Fibroblast of mammary gland (primary cell): ENCODE results near the gene SLC25A39.
"Not testable (repeated sequence)": the region's sequence is repeated elsewhere in the genome, so short reads cannot be mapped to it uniquely, and the experiment has no call there.

ENCODE experiments used
- DNase-seq: peaks from one replicate; pipeline ENCODE4 v3.0.0-alpha.2; 2010; ENCODE audit warnings: low read depth
- H3K4me3 ChIP-seq: 2 replicates; pipeline ENCODE4 v1.5.1; 2011; ENCODE audit warnings: low read depth, mild to moderate bottlenecking, low read length, moderate library complexity; ENCODE audit not compliant: control insufficient read depth
- CTCF ChIP-seq: conservative IDR thresholded peaks from 2 replicates; pipeline ENCODE4 v1.5.1; 2011; ENCODE audit warnings: low read depth, low read length, inconsistent platforms; ENCODE audit not compliant: control insufficient read depth, insufficient read depth

SLC25A39 gene

GRCh38 chr17:44324571-44325275, at the start of gene SLC25A39:
Gene SLC25A39, minus strand, starts transcription at chr17:44324823. Its CDS starts 1,261 bp downstream, at chr17:44323562.
- TF ChIP-seq CTCF = no peak
- peak; percentile 90 for DNase-seq
- peak within 1 kb of the TSS; percentile 68 for H3K4me3 ChIP-seq

GRCh38 chr17:44372036-44372435, 47.4 kb upstream of the SLC25A39 start:
- no peak for TF ChIP-seq CTCF
- no peak overlapping the region for H3K4me3 ChIP-seq
- DNase-seq = no peak

- DNase-seq, H3K4me3 ChIP-seq: not testable (repeated sequence)
Observed at GRCh38 chr17:44369414-44370023, 44.9 kb upstream of the SLC25A39 start.

GRCh38 chr17:44368391-44369243, 44.0 kb upstream of the SLC25A39 start:
- not testable (repeated sequence) for DNase-seq, H3K4me3 ChIP-seq

GRCh38 chr17:44367231-44367979, 42.8 kb upstream of the SLC25A39 start:
- no peak for DNase-seq
- no peak for TF ChIP-seq CTCF
- no peak overlapping the region for H3K4me3 ChIP-seq

GRCh38 chr17:44365051-44365450, 40.4 kb upstream of the SLC25A39 start:
- H3K4me3 ChIP-seq, DNase-seq: not testable (repeated sequence)

GRCh38 chr17:44363613-44364159, 39.1 kb upstream of the SLC25A39 start, which contains the start of gene FAM171A2:
Gene FAM171A2, minus strand, starts transcription at chr17:44363853. Its CDS starts 139 bp downstream, at chr17:44363714.
- no peak for TF ChIP-seq CTCF
- peak; percentile 35 for DNase-seq
- peak within 1 kb of the TSS; percentile 51 for H3K4me3 ChIP-seq
